Measurements from ENCODE around the gene DIP2B. TPM values are rescaled to one million over a fixed set of nuclear protein-coding genes. Genes with fewer than 3 reads are reported as not detected.

DIP2B gene
- total and polyA plus RNA-seq, 12 donors: 3.0 to 21.5 (median 15.8) TPM

DNA sequence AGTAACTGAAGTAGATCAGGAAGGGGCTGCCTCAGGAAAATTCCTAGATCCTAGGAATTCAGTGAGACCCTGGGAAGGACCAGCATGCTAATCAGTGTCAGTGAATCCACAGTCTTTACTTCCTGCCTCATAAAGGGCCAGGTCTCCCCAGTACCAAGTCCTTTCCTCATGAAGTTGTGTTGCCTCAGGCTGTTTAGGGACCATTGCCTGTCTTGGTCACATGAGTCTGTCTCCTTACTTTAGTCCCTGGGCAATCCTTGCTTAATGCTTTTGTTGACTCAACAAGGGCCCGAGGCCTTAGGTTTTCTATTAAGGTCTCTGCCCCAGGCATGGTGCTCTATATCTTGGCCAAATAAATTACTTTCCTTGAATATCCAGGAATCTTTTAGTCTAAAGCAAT is 243.0 kb downstream of the DIP2B start:
- H3K27ac ChIP-seq: no peak overlapping the region
- peaks cover 0 to 81% (median 34%) of the 10 kb centered on the region in 9 donors for H3K36me3 ChIP-seq
- no peaks in the 10 kb centered on the region for H3K27me3 ChIP-seq
- TF ChIP-seq, protein P1, sequence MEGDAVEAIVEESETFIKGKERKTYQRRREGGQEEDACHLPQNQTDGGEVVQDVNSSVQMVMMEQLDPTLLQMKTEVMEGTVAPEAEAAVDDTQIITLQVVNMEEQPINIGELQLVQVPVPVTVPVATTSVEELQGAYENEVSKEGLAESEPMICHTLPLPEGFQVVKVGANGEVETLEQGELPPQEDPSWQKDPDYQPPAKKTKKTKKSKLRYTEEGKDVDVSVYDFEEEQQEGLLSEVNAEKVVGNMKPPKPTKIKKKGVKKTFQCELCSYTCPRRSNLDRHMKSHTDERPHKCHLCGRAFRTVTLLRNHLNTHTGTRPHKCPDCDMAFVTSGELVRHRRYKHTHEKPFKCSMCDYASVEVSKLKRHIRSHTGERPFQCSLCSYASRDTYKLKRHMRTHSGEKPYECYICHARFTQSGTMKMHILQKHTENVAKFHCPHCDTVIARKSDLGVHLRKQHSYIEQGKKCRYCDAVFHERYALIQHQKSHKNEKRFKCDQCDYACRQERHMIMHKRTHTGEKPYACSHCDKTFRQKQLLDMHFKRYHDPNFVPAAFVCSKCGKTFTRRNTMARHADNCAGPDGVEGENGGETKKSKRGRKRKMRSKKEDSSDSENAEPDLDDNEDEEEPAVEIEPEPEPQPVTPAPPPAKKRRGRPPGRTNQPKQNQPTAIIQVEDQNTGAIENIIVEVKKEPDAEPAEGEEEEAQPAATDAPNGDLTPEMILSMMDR (IDR thresholded peaks at IDR 0.05): no peak
- H3K9me3 ChIP-seq: no peaks in the 10 kb centered on the region
- ATAC-seq (no peak), DNase-seq (no peak)
- intact Hi-C loops (cut with DNase I): no loop called here
- WGBS, 2 donors: 92 to 93% methylated on average over 1 of the region's 1 CpG
- no peak overlapping the region for H3K4me3 ChIP-seq
- peaks cover 0 to 12% (median 0%) of the 10 kb centered on the region in 9 donors for H3K4me1 ChIP-seq

GRCh38 chr12:50749459-50749882 is 244.7 kb downstream of the DIP2B start:
- DNase-seq (no peak), ATAC-seq (no peak)
- no peak overlapping the region for H3K4me3 ChIP-seq
- no peak overlapping the region for H3K27ac ChIP-seq
- H3K9me3 ChIP-seq: no peaks in the 10 kb centered on the region
- H3K4me1 ChIP-seq: peaks cover 0 to 16% (median 3%) of the 10 kb centered on the region in 9 donors
- intact Hi-C loops (cut with DNase I): no loop called here
- 89 to 90% methylated on average over 2 of the region's 2 CpGs for WGBS, 2 donors
- TF ChIP-seq, protein P1 (IDR thresholded peaks at IDR 0.05): no peak
- H3K27me3 ChIP-seq: no peaks in the 10 kb centered on the region
- peaks cover 0 to 65% (median 25%) of the 10 kb centered on the region in 9 donors for H3K36me3 ChIP-seq

GRCh38 chr12:50750366-50750765 is 245.6 kb downstream of the DIP2B start:
- H3K36me3 ChIP-seq: peaks cover 0 to 56% (median 18%) of the 10 kb centered on the region in 9 donors
- TF ChIP-seq, protein P1 (IDR thresholded peaks at IDR 0.05): no peak
- no peak overlapping the region for H3K4me3 ChIP-seq
- H3K27me3 ChIP-seq: no peaks in the 10 kb centered on the region
- peaks cover 0 to 16% (median 3%) of the 10 kb centered on the region in 9 donors for H3K4me1 ChIP-seq
- H3K27ac ChIP-seq: no peak overlapping the region
- DNase-seq: no peak
- WGBS, 2 donors: 95 to 99% methylated on average over 4 of the region's 4 CpGs
- ATAC-seq: no peak
- no peaks in the 10 kb centered on the region for H3K9me3 ChIP-seq
- intact Hi-C loops (cut with DNase I): no loop called here

- peaks cover 0 to 38% (median 6%) of the 10 kb centered on the region in 9 donors for H3K36me3 ChIP-seq
- WGBS, 2 donors: 42 to 52% methylated on average over 6 of the region's 6 CpGs
- H3K27me3 ChIP-seq: no peaks in the 10 kb centered on the region
- H3K9me3 ChIP-seq: no peaks in the 10 kb centered on the region
- ATAC-seq: peak in 7 of 8 donors; percentile 49 to 89 (median 77)
- peak overlapping the region in 9 of 10 donors; percentile 25 to 81 (median 73) for H3K27ac ChIP-seq
- peaks cover 0 to 12% (median 3%) of the 10 kb centered on the region in 9 donors for H3K4me1 ChIP-seq
- TF ChIP-seq, protein P1 (IDR thresholded peaks at IDR 0.05): no peak
- no peak for DNase-seq
- H3K4me3 ChIP-seq: no peak overlapping the region
- intact Hi-C loops (cut with DNase I): no loop called here
Observed at GRCh38 chr12:50751948-50752721, 247.3 kb downstream of the DIP2B start.
